Measurements from ENCODE around the gene SF3B5. TPM values are rescaled to one million over a fixed set of nuclear protein-coding genes. Genes with fewer than 3 reads are reported as not detected.

The SF3B5 gene
- total RNA-seq: 322 and 349 TPM in 2 replicates

DNA sequence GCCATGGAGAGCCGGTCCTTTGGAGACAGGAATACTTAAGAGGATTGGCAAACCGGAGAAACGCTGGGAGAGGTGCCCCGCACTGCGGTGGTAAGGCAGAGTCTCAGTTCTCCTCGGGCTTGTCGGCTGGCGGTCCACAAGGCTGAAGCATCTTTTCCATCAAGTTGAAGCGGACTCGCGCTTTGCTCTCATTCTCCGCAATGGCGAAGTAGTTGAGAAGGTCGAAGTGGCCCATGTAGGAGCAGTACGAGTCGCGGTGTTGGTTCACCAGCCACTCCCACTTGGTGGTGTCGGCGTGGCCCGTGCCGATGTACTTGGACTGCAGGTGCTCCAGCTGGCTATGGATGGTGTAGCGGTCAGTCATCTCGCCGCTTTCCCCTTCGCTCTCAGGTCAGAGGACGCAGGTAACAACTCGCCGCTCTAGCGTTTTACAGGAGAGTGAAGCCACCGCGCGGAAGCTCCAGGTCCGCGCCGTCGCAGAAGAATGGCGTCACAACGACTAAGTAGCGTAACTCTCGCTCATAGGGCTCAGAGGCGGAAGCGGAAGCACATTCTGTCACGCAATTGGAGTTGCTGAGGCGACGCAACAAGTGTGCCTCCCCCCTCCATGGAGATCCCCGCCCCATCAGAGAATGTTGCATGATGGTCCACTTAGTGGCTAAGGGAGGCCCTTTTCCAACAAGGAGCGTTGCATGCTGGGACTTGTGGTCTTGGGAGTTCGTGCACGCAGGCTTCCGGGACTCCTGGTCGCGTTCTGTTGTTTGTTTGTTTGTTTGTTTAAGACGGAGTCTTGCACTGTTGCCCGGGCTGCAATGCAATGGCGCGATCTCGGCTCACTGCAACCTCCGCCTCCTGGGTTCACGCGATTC is at the start of gene SF3B5:
TSS of gene SF3B5 (minus strand) at position 440 of the 869 bp plus-strand sequence. CDS start at position 364, 76 bp downstream.

Other genes starting within 250 kb of the SF3B5 start
- not detected in 2 replicates for gene ZC2HC1B, start 231.1 kb downstream of the SF3B5 start, total RNA-seq
- 8.9 and 11.6 TPM in 2 replicates for gene PLAGL1, start 87.3 kb downstream of the SF3B5 start, total RNA-seq
- gene STX11, start 54.9 kb upstream of the SF3B5 start, total RNA-seq: 0.50 and 1.2 TPM in 2 replicates
- gene UTRN, start 189.8 kb upstream of the SF3B5 start, total RNA-seq: 21.3 and 38.8 TPM in 2 replicates

Measured in bronchus fibroblast of lung (primary cell).